Keratinocyte (primary cell): ENCODE data around the gene CPOX. TPM values are rescaled to one million over a fixed set of nuclear protein-coding genes. Genes with fewer than 3 reads are reported as not detected.

Experiments
- DNase-seq: peaks from one replicate; pipeline ENCODE4 v3.0.0-alpha.2; 2011; ENCODE audit warnings: low read depth, missing footprints, low spot score
- FAIRE-seq: peaks from 2 replicates; lab custom pipeline; 2011; peaks lifted over from hg19 to GRCh38; lab: Jason Lieb, UNC
- H2AFZ ChIP-seq: 2 replicates; pipeline ENCODE4 v1.6.0; 2012; ENCODE audit warnings: low read length, control low read depth, inconsistent platforms; ENCODE audit not compliant: control insufficient read depth
- H3K27ac ChIP-seq: 2 replicates; pipeline ENCODE4 v1.5.1; 2011; ENCODE audit warnings: low read length; ENCODE audit not compliant: control insufficient read depth, insufficient read depth
- H3K27me3 ChIP-seq: 3 replicates; pipeline ENCODE4 v1.6.0; 2011; ENCODE audit warnings: low read length; ENCODE audit not compliant: control insufficient read depth, insufficient read depth; ENCODE audit errors: extremely low read depth
- H3K36me3 ChIP-seq, 2 experiments: 2 replicates in 1 of 2; 3 replicates in 1 of 2; pipeline ENCODE4 v1.5.1; 2011; ENCODE audit warnings: low read length in 2 of 2, mild to moderate bottlenecking in 1 of 2; ENCODE audit not compliant: control insufficient read depth in 2 of 2, insufficient read depth in 2 of 2; ENCODE audit errors: extremely low read depth in 1 of 2
- H3K4me1 ChIP-seq: 3 replicates; pipeline ENCODE4 v1.5.1; 2011; ENCODE audit warnings: low read length; ENCODE audit not compliant: control insufficient read depth, insufficient read depth; ENCODE audit errors: extremely low read depth
- H3K4me2 ChIP-seq: 3 replicates; pipeline ENCODE4 v1.6.0; 2011; ENCODE audit warnings: low read depth, low read length; ENCODE audit not compliant: control insufficient read depth, insufficient read depth; ENCODE audit errors: extremely low read depth
- H3K4me3 ChIP-seq, 3 experiments: fragments of 200-600 bp in 1 of 3; sonication (generic) in 1 of 3; 2 replicates in 2 of 3; 3 replicates in 1 of 3; pipeline ENCODE4 v1.5.1; 2011 to 2016; ENCODE audit warnings: low read length in 3 of 3, mild to moderate bottlenecking in 3 of 3, control low read depth in 2 of 3, inconsistent platforms in 1 of 3, low read depth in 1 of 3, mixed read lengths in 1 of 3, mixed run types in 1 of 3, moderate library complexity in 1 of 3; ENCODE audit not compliant: control insufficient read depth in 2 of 3, insufficient read depth in 2 of 3; ENCODE audit errors: extremely low read depth in 1 of 3
- H3K79me2 ChIP-seq: 2 replicates; pipeline ENCODE4 v1.6.0; 2012; ENCODE audit warnings: low read length; ENCODE audit not compliant: control insufficient read depth, insufficient read depth
- H3K9ac ChIP-seq: 3 replicates; pipeline ENCODE4 v1.6.0; 2011; ENCODE audit warnings: low read length; ENCODE audit not compliant: control insufficient read depth, insufficient read depth; ENCODE audit errors: extremely low read depth
- H3K9me1 ChIP-seq: 3 replicates; pipeline ENCODE4 v1.6.0; 2011; ENCODE audit warnings: low read length; ENCODE audit not compliant: control insufficient read depth, insufficient read depth; ENCODE audit errors: extremely low read depth
- H3K9me3 ChIP-seq: 2 replicates; pipeline ENCODE4 v1.5.1; 2012; ENCODE audit warnings: low read depth, low read length; ENCODE audit not compliant: control insufficient read depth
- H4K20me1 ChIP-seq: 3 replicates; pipeline ENCODE4 v1.6.0; 2011; ENCODE audit warnings: low read length; ENCODE audit not compliant: control insufficient read depth, insufficient read depth; ENCODE audit errors: extremely low read depth
- CTCF ChIP-seq, 3 experiments: IDR thresholded peaks in 1 of 3; conservative IDR thresholded peaks in 1 of 3; optimal IDR thresholded peaks in 1 of 3; 2 replicates in 2 of 3; 3 replicates in 1 of 3; pipeline versions ENCODE3 to v1.5.1; 2011; ENCODE audit warnings: low read length in 3 of 3, mild to moderate bottlenecking in 3 of 3, moderate library complexity in 2 of 3, control low read depth in 1 of 3, inconsistent platforms in 1 of 3; ENCODE audit not compliant: insufficient read depth in 2 of 3; ENCODE audit errors: extremely low read depth in 1 of 3
- EZH2 ChIP-seq: IDR thresholded peaks from one replicate; pipeline ENCODE4 v1.6.1; 2012; ENCODE audit warnings: inconsistent platforms, mild to moderate bottlenecking, low read length, moderate library complexity
- dilution Hi-C: fragments of 300-500 bp; cut with MboI; formaldehyde crosslinking; loops from one replicate; pipeline ENCODE4 v1.7.0; 2020; ENCODE audit warnings: low sequenced_read_pairs; ENCODE audit not compliant: extremely low pct_ligation_motif_present
- polyA plus RNA-seq, 5 experiments: library from polyadenylated mRNA; depleted of rRNA in 3 of 5; stranded (reverse) in 3 of 5; stranded (forward) in 1 of 5; unstranded in 1 of 5; fragments of >200 nt; gene quantifications; 1 replicate in 1 of 5; 2 replicates in 3 of 5; 3 replicates in 1 of 5; pipeline versions ENCODE4 v1.2.1 to v1.2.3, GENCODE V29; 2011 to 2012; ENCODE audit warnings: missing spikeins in 2 of 5, low read depth in 1 of 5, low replicate concordance in 1 of 5

CPOX gene
- polyA plus RNA-seq, 1 donor (not counting 4 experiments of a cell fraction or from before 2014, with no cell fraction given) = 29.4 TPM

GRCh38 chr3:98588065-98588464 is 5.3 kb downstream of the CPOX start:
- H3K79me2 ChIP-seq = peaks cover 12% of the 10 kb centered on the region
- TF ChIP-seq EZH2 (no peak), CTCF (optimal IDR thresholded peaks at IDR 0.05 in 1 of 3, IDR thresholded peaks at IDR 0.05 in 1 of 3, conservative IDR thresholded peaks at IDR 0.05 in 1 of 3; ENCODE audit: extremely low read depth in 1 of 3, insufficient read depth in 2 of 3, low read length in 3 of 3) (peak in 2 of 3 experiments; percentile 27 to 42)
- H3K27ac ChIP-seq = no peak overlapping the region
- H3K4me2 ChIP-seq = no peak overlapping the region
- H3K4me1 ChIP-seq = peaks cover 9% of the 10 kb centered on the region
- H3K27me3 ChIP-seq = no peaks in the 10 kb centered on the region
- no peaks in the 10 kb centered on the region for H3K9me1 ChIP-seq
- no peaks in the 10 kb centered on the region for H4K20me1 ChIP-seq
- no peak overlapping the region for H2AFZ ChIP-seq
- DNase-seq = no peak
- no peak overlapping the region for H3K9ac ChIP-seq
- no peak for FAIRE-seq
- H3K9me3 ChIP-seq = no peaks in the 10 kb centered on the region
- H3K4me3 ChIP-seq = no peak overlapping the region
- dilution Hi-C loops = no loop called here
- H3K36me3 ChIP-seq = peaks cover 0 to 9% of the 10 kb centered on the region in 2 experiments

- no peaks in the 10 kb centered on the region for H3K27me3 ChIP-seq
- H3K79me2 ChIP-seq = peaks cover 8% of the 10 kb centered on the region
- H3K4me2 ChIP-seq = no peak overlapping the region
- H2AFZ ChIP-seq = no peak overlapping the region
- no peaks in the 10 kb centered on the region for H3K9me3 ChIP-seq
- no peak overlapping the region for H3K27ac ChIP-seq
- H3K36me3 ChIP-seq = peaks cover 0 to 9% of the 10 kb centered on the region in 2 experiments
- TF ChIP-seq EZH2 (no peak), CTCF (optimal IDR thresholded peaks at IDR 0.05 in 1 of 3, IDR thresholded peaks at IDR 0.05 in 1 of 3, conservative IDR thresholded peaks at IDR 0.05 in 1 of 3; ENCODE audit: extremely low read depth in 1 of 3, insufficient read depth in 2 of 3, low read length in 3 of 3) (no peak)
- no peaks in the 10 kb centered on the region for H4K20me1 ChIP-seq
- no peaks in the 10 kb centered on the region for H3K9me1 ChIP-seq
- FAIRE-seq = no peak
- H3K9ac ChIP-seq = no peak overlapping the region
- dilution Hi-C loops = no loop called here
- peaks cover 9% of the 10 kb centered on the region for H3K4me1 ChIP-seq
- DNase-seq = no peak
- H3K4me3 ChIP-seq = no peak overlapping the region
These were observed 5.8 kb downstream of the CPOX start for GRCh38 chr3:98587654-98588053.
